PC-3 (cell line): ENCODE measurements around the gene ZNF445. TPM values are rescaled to one million over a fixed set of nuclear protein-coding genes. Genes with fewer than 3 reads are reported as not detected.

Experiments used
- ATAC-seq: fragments of 200-7000 bp; cut with Tn5 transposase; 2 replicates; pipeline ENCODE4 v1.9.1; 2020; ENCODE audit warnings: mild to moderate bottlenecking, moderate library complexity
- BruUV-seq: library from RNA; stranded (reverse); fragments of 400-500 nt; replicated peaks from 2 replicates; lab custom pipeline; 2021; lab: Mats Ljungman, UMichigan
- CTCF ChIA-PET: fragments of 300-600 bp; sonication (Branson Sonifier 250); formaldehyde crosslinking; loops from one replicate; lab custom pipeline; 2022; ENCODE audit warnings: antibody characterized with exemption; lab: Charles Lee
- POLR2A ChIA-PET: fragments of 300-600 bp; sonication (Branson Sonifier 250); formaldehyde crosslinking; loops from one replicate; lab custom pipeline; 2022; ENCODE audit warnings: antibody characterized with exemption; ENCODE audit not compliant: unreplicated experiment; lab: Charles Lee
- DNase-seq: peaks from one replicate; pipeline ENCODE4 v3.0.0-alpha.2; 2015
- H2AFZ ChIP-seq: fragments of 300-600 bp; sonication (generic); 2 replicates; pipeline ENCODE4 v1.6.0; 2016; ENCODE audit warnings: antibody characterized with exemption, low read length
- H3F3A ChIP-seq: fragments of 300-600 bp; sonication (generic); one replicate; pipeline ENCODE4 v1.6.0; 2017; ENCODE audit warnings: antibody characterized with exemption, low read length, control low read depth, mild to moderate bottlenecking; ENCODE audit not compliant: unreplicated experiment
- H3K27ac ChIP-seq: fragments of 300-600 bp; sonication (generic); 2 replicates; pipeline ENCODE4 v1.5.1; 2016; ENCODE audit warnings: mild to moderate bottlenecking, low read length
- H3K27me3 ChIP-seq: fragments of 300-600 bp; sonication (generic); 2 replicates; pipeline ENCODE4 v1.6.1; 2016; ENCODE audit warnings: low read length, mixed read lengths
- H3K36me3 ChIP-seq: fragments of 300-600 bp; sonication (generic); 2 replicates; pipeline ENCODE4 v1.6.1; 2016; ENCODE audit warnings: low read depth, mixed run types, low read length, mixed read lengths
- H3K4me1 ChIP-seq: fragments of 300-600 bp; sonication (generic); 2 replicates; pipeline ENCODE4 v1.5.1; 2016; ENCODE audit warnings: low read length; ENCODE audit not compliant: insufficient read depth
- H3K4me2 ChIP-seq: fragments of 300-600 bp; sonication (generic); 2 replicates; pipeline ENCODE4 v1.6.0; 2016; ENCODE audit warnings: low read length
- H3K4me3 ChIP-seq: fragments of 300-600 bp; sonication (generic); 2 replicates; pipeline ENCODE4 v1.5.1; 2016; ENCODE audit warnings: mild to moderate bottlenecking, low read length, mixed read lengths
- H3K79me2 ChIP-seq: fragments of 300-600 bp; sonication (generic); 2 replicates; pipeline ENCODE4 v1.6.1; 2017; ENCODE audit warnings: low read length, mixed read lengths
- H3K9ac ChIP-seq: fragments of 300-600 bp; sonication (generic); 2 replicates; pipeline ENCODE4 v1.6.0; 2016; ENCODE audit warnings: mild to moderate bottlenecking, low read length
- H3K9me2 ChIP-seq: fragments of 300-600 bp; sonication (generic); replicated peaks from 2 replicates; pipeline ENCODE4 v1.6.1; 2016; ENCODE audit warnings: mixed run types, low read length, mixed read lengths
- H3K9me3 ChIP-seq: fragments of 300-600 bp; sonication (generic); 2 replicates; pipeline ENCODE4 v1.6.1; 2016; ENCODE audit warnings: low read length, mixed read lengths
- H4K20me1 ChIP-seq: fragments of 300-600 bp; sonication (generic); 2 replicates; pipeline ENCODE4 v1.6.1; 2016; ENCODE audit warnings: low read length, mixed read lengths
- EZH2 ChIP-seq: fragments of 300-600 bp; sonication (generic); IDR thresholded peaks from one replicate; pipeline ENCODE4 v1.6.1; 2017; ENCODE audit warnings: antibody characterized with exemption, mild to moderate bottlenecking, low read length; ENCODE audit not compliant: unreplicated experiment
- EZH2phosphoT487 ChIP-seq: fragments of 300-600 bp; sonication (generic); IDR thresholded peaks from 2 replicates; pipeline ENCODE4 v1.6.1; 2018; ENCODE audit warnings: mild to moderate bottlenecking, antibody characterized with exemption, low read length, borderline replicate concordance
- intact Hi-C: fragments of 100-400 bp; cut with micrococcal nuclease; formaldehyde crosslinking; loops from 2 replicates; pipeline ENCODE4 v1.9.0; 2023
- total RNA-seq: library from RNA; depleted of rRNA; stranded (reverse); fragments of >200 nt; gene quantifications from 2 replicates; pipeline ENCODE4 v1.2.3, GENCODE V29; 2014
- TF ChIP-seq, protein P1 (sequence below): fragments of 300-600 bp; sonication (generic); conservative IDR thresholded peaks from 2 replicates; pipeline ENCODE4 v1.5.1; 2017; ENCODE audit warnings: antibody characterized with exemption, low read depth, mild to moderate bottlenecking, low read length

The ZNF445 gene
- total RNA-seq, 1 experiment from 2014 or later = 8.2 TPM

DNA sequence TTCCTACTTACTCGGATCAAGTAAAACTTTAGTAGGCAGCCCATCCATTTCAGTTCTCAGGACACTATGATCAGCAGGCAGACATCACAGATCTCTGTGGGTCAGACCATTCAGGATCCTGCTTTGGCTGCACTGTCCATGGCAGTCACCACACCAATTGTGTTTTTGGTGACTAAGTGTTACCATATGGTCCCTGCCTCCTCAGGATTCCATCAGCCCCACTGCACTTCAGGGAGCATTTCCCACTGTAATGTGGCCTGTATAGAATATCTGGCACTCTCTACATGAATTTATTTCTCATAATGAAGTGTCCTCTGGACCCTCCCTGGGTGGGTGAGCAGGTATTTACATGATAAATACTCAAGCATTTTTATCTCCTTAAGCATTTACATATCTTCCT lies 41.3 kb downstream of the ZNF445 start:
- POLR2A ChIA-PET = no interaction called here
- no peak overlapping the region for H3K9ac ChIP-seq
- no peak overlapping the region for H3K4me2 ChIP-seq
- no TSS peak for BruUV-seq
- H3K27ac ChIP-seq = no peak overlapping the region
- no peaks in the 10 kb centered on the region for H3K79me2 ChIP-seq
- intact Hi-C loops = no loop called here
- H2AFZ ChIP-seq = no peak overlapping the region
- H3K4me3 ChIP-seq = no peak overlapping the region
- no peaks in the 10 kb centered on the region for H3K27me3 ChIP-seq
- H3K9me2 ChIP-seq = no peaks in the 10 kb centered on the region
- no peaks in the 10 kb centered on the region for H3F3A ChIP-seq
- H3K4me1 ChIP-seq = no peaks in the 10 kb centered on the region
- DNase-seq = no peak
- 0 out of 2 replicates have a peak, but pooled peaks cover 5% of the 10 kb centered on the region for H3K36me3 ChIP-seq
- TF ChIP-seq, protein P1, sequence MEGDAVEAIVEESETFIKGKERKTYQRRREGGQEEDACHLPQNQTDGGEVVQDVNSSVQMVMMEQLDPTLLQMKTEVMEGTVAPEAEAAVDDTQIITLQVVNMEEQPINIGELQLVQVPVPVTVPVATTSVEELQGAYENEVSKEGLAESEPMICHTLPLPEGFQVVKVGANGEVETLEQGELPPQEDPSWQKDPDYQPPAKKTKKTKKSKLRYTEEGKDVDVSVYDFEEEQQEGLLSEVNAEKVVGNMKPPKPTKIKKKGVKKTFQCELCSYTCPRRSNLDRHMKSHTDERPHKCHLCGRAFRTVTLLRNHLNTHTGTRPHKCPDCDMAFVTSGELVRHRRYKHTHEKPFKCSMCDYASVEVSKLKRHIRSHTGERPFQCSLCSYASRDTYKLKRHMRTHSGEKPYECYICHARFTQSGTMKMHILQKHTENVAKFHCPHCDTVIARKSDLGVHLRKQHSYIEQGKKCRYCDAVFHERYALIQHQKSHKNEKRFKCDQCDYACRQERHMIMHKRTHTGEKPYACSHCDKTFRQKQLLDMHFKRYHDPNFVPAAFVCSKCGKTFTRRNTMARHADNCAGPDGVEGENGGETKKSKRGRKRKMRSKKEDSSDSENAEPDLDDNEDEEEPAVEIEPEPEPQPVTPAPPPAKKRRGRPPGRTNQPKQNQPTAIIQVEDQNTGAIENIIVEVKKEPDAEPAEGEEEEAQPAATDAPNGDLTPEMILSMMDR = no peak
- TF ChIP-seq EZH2 (no peak), EZH2phosphoT487 (no peak)
- CTCF ChIA-PET = no interaction called here
- H4K20me1 ChIP-seq = no peaks in the 10 kb centered on the region
- no peaks in the 10 kb centered on the region for H3K9me3 ChIP-seq
- peak; percentile 18; the same call in 1 of the 2 replicates for ATAC-seq

DNA sequence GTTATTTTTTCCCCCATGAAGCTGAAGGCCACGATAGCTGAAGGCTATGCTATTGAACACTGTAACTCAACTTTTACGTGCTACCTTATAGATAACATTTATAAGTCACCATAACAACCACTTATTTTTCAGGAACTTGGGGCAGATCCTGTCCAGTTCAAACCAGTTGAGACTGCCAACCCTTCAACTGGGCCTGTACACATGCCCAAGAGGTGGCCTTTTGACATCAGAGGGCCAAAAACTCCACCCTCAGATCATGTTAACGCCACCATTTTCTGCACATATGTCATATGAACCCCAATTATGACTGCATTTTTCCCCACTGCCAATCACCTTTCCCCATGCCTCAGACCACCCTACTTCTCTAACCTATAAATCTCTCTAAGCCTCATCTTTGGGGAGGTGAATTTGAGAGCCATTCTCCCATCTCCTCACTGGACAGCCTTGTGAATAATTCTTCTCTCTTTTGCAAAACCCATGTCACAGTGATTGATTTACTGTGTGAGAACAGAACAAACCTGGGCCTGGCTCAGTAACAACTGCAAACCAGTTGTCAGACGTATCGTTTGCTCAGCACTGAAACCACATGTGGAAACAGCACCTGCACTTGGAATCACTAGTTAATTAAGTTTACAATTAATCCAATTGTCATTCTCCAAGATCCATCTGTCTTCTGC lies 42.5 kb downstream of the ZNF445 start:
- Histone ChIP-seq H3K27me3 (no peaks in the 10 kb centered on the region), H3K36me3 (0 out of 2 replicates have a peak, but pooled peaks cover 5% of the 10 kb centered on the region), H4K20me1 (no peaks in the 10 kb centered on the region), H3K4me3 (no peak overlapping the region), H3K9me3 (no peaks in the 10 kb centered on the region), H2AFZ (no peak overlapping the region), H3F3A (no peaks in the 10 kb centered on the region), H3K9me2 (no peaks in the 10 kb centered on the region), H3K4me2 (no peak overlapping the region), H3K27ac (no peak overlapping the region), H3K4me1 (no peaks in the 10 kb centered on the region), H3K79me2 (no peaks in the 10 kb centered on the region), H3K9ac (no peak overlapping the region)
- ChIA-PET POLR2A (no interaction called here), CTCF (no interaction called here)
- ATAC-seq (no peak), DNase-seq (no peak)
- intact Hi-C loops = no loop called here
- BruUV-seq = TSS peak; percentile 6
- no peak for TF ChIP-seq EZH2
- TF ChIP-seq EZH2phosphoT487 = no peak
- TF ChIP-seq, protein P1 = no peak

DNA sequence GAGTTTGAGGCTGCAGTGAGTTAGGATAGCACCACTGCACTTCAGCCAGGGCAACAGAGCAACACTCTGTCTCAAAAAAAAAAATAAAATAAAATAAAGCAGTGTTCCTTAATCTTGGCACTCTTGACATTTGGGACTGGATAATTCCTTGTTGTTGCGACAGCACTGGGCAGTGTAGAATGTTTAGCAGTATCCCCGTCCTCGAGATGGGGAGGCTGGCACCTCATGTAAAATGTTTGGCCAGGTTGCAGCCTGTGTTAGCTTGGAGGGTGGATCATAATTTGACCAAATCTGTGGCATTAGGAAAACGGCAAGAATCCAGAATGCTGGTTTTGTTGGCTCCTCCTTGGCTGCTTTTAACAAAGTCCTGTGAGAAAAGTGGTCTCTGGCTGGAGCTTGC lies 47.0 kb downstream of the ZNF445 start:
- H3K9me3 ChIP-seq = no peaks in the 10 kb centered on the region
- no TSS peak for BruUV-seq
- no peaks in the 10 kb centered on the region for H3F3A ChIP-seq
- no peaks in the 10 kb centered on the region for H3K27me3 ChIP-seq
- DNase-seq (no peak), ATAC-seq (no peak)
- H3K9me2 ChIP-seq = no peaks in the 10 kb centered on the region
- TF ChIP-seq, protein P1 = no peak
- TF ChIP-seq EZH2 (no peak), EZH2phosphoT487 (no peak)
- H2AFZ ChIP-seq = no peak overlapping the region
- POLR2A ChIA-PET = no interaction called here
- CTCF ChIA-PET = no interaction called here
- H3K9ac ChIP-seq = no peak overlapping the region
- H3K36me3 ChIP-seq = no peaks in the 10 kb centered on the region
- H3K79me2 ChIP-seq = no peaks in the 10 kb centered on the region
- H3K27ac ChIP-seq = no peak overlapping the region
- H3K4me3 ChIP-seq = no peak overlapping the region
- no peaks in the 10 kb centered on the region for H4K20me1 ChIP-seq
- H3K4me2 ChIP-seq = no peak overlapping the region
- no peaks in the 10 kb centered on the region for H3K4me1 ChIP-seq
- intact Hi-C loops = no loop called here
